ENCODE results near the gene GAB2. TPM values are rescaled to one million over a fixed set of nuclear protein-coding genes. Genes with fewer than 3 reads are reported as not detected.

Gene GAB2
- total RNA-seq, 1 experiment from 2014 or later, result 10.6 TPM

DNA sequence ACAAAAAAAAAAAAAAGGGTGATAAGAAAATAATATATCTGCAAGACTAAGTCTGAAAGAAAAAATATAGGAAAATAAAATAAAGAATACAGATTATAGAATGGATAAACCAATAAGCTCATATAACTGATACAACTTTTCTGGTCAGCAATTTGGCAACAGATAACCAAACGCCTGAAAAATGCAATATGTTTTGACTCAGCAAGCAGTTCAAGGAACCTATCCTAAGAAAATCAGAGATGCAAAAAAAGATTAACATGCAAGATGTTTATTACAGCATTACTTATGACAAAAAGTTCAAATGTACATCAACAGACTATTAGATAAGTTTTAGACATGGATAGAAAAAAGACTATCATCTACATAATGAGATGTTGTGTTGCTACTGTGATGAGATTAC lies 27.1 kb upstream of the GAB2 start:
- H3K27me3 Mint-ChIP-seq (ENCODE audit: unreplicated experiment), result no peaks in the 10 kb centered on the region
- no peak overlapping the region for H3K27ac Mint-ChIP-seq (ENCODE audit: unreplicated experiment)
- no TSS peak for BruUV-seq (replicated peaks)
- no peaks in the 10 kb centered on the region for H3K9me3 Mint-ChIP-seq (ENCODE audit: low read depth, unreplicated experiment)
- no peaks in the 10 kb centered on the region for H3K4me1 Mint-ChIP-seq (ENCODE audit: low read depth, unreplicated experiment)
- intact Hi-C loops (cut with micrococcal nuclease; ENCODE audit: unreplicated experiment), result no loop called here
- CTCF ChIA-PET, result interaction anchor here (0.7 to 1.2 kb wide), 2 partner anchors 9 to 47 kb away, joined by 3 read pairs; no protein-coding TSS in a partner anchor
- no peak overlapping the region for H3K4me3 Mint-ChIP-seq (ENCODE audit: low read depth, unreplicated experiment)
- TF ChIP-seq, protein P1, sequence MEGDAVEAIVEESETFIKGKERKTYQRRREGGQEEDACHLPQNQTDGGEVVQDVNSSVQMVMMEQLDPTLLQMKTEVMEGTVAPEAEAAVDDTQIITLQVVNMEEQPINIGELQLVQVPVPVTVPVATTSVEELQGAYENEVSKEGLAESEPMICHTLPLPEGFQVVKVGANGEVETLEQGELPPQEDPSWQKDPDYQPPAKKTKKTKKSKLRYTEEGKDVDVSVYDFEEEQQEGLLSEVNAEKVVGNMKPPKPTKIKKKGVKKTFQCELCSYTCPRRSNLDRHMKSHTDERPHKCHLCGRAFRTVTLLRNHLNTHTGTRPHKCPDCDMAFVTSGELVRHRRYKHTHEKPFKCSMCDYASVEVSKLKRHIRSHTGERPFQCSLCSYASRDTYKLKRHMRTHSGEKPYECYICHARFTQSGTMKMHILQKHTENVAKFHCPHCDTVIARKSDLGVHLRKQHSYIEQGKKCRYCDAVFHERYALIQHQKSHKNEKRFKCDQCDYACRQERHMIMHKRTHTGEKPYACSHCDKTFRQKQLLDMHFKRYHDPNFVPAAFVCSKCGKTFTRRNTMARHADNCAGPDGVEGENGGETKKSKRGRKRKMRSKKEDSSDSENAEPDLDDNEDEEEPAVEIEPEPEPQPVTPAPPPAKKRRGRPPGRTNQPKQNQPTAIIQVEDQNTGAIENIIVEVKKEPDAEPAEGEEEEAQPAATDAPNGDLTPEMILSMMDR (IDR thresholded peaks at IDR 0.05; ENCODE audit: unreplicated experiment), result no peak
- DNase-seq, result no peak
- H3K36me3 Mint-ChIP-seq (ENCODE audit: insufficient read depth, unreplicated experiment), result no peaks in the 10 kb centered on the region

DNA sequence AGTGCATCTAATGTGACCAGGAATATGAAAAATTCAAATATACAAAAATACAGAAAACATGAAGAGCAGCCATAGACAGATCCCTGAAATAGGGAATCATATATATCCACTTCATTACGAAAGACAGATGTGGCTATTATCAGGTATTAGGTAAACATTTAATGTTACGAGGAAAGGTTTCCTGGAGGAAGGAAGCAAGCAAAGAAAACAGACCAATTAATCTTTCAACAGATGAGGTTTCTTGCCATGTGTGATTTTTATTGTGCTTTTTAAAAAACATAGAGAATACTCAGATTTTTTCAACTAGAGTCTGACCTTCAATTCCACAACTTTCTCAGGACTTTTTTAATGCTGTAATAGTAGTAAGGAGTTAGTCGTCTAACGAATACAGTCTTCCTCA lies 24.3 kb upstream of the GAB2 start:
- H3K27me3 Mint-ChIP-seq (ENCODE audit: unreplicated experiment), result no peaks in the 10 kb centered on the region
- DNase-seq, result no peak
- H3K4me3 Mint-ChIP-seq (ENCODE audit: low read depth, unreplicated experiment), result no peak overlapping the region
- H3K4me1 Mint-ChIP-seq (ENCODE audit: low read depth, unreplicated experiment), result no peaks in the 10 kb centered on the region
- no TSS peak for BruUV-seq (replicated peaks)
- TF ChIP-seq, protein P1 (IDR thresholded peaks at IDR 0.05; ENCODE audit: unreplicated experiment), result no peak
- intact Hi-C loops (cut with micrococcal nuclease; ENCODE audit: unreplicated experiment), result no loop called here
- H3K27ac Mint-ChIP-seq (ENCODE audit: unreplicated experiment), result no peak overlapping the region
- H3K9me3 Mint-ChIP-seq (ENCODE audit: low read depth, unreplicated experiment), result no peaks in the 10 kb centered on the region
- CTCF ChIA-PET, result no interaction called here
- H3K36me3 Mint-ChIP-seq (ENCODE audit: insufficient read depth, unreplicated experiment), result peaks cover 4% of the 10 kb centered on the region

DNA sequence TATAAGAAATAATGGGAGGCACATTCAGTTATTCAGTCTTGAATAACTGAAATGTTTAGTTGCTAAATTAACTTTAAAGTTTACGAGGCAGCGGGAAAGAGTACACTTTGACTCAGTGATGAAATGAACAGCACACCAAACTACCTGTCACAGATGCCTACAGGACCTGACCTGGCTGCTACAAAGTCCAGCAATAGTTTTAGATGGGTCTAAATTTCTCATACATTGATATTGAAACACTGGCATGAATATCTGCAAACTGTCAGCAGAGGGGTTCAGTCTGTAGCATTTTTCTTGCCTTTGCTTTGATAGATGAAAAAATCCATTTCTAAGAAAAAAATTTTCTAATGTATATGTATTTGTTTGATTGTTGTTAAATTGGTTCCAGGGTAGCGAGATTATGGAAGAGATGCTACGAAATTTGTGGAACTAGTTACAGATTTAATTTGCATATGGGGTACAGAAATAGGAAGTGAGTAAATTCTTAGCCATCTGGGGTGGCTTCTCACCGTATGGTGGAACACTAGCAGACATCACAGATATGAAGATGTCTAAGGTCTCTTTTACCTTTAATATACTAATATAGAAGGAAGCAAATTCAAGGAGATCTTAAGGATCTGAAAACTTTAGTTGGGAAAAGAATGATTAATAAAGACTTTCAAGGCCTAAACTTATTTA lies 20.8 kb upstream of the GAB2 start:
- TF ChIP-seq, protein P1 (IDR thresholded peaks at IDR 0.05; ENCODE audit: unreplicated experiment), result no peak
- BruUV-seq (replicated peaks), result no TSS peak
- Mint-ChIP-seq H3K27ac (ENCODE audit: unreplicated experiment) (no peak overlapping the region), H3K9me3 (ENCODE audit: low read depth, unreplicated experiment) (no peaks in the 10 kb centered on the region), H3K36me3 (ENCODE audit: insufficient read depth, unreplicated experiment) (peaks cover 4% of the 10 kb centered on the region), H3K27me3 (ENCODE audit: unreplicated experiment) (no peaks in the 10 kb centered on the region), H3K4me1 (ENCODE audit: low read depth, unreplicated experiment) (no peaks in the 10 kb centered on the region), H3K4me3 (ENCODE audit: low read depth, unreplicated experiment) (no peak overlapping the region)
- CTCF ChIA-PET, result no interaction called here
- intact Hi-C loops (cut with micrococcal nuclease; ENCODE audit: unreplicated experiment), result no loop called here
- DNase-seq, result no peak

DNA sequence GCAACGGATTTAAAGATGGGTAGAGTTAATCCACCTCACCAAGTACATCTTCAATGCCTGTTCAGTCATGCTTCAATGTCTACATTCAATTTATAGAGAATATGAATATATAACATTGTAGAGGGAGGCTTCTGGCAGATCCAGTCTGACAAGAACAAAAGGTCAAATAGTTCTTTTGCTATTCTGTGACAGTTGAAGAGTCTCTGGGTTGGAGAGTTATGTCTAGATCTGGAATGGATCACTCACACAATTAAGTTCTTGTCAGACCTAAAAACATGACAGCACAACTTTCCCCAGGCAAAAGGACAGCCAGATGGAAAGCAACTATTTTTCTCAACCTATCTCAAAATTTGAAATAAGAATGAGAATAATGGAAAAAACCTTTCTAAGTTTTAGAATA lies 15.3 kb upstream of the GAB2 start:
- Mint-ChIP-seq H3K4me1 (ENCODE audit: low read depth, unreplicated experiment) (no peaks in the 10 kb centered on the region), H3K27me3 (ENCODE audit: unreplicated experiment) (no peaks in the 10 kb centered on the region), H3K36me3 (ENCODE audit: insufficient read depth, unreplicated experiment) (peaks cover 4% of the 10 kb centered on the region), H3K4me3 (ENCODE audit: low read depth, unreplicated experiment) (no peak overlapping the region), H3K27ac (ENCODE audit: unreplicated experiment) (no peak overlapping the region), H3K9me3 (ENCODE audit: low read depth, unreplicated experiment) (no peaks in the 10 kb centered on the region)
- TF ChIP-seq, protein P1 (IDR thresholded peaks at IDR 0.05; ENCODE audit: unreplicated experiment), result no peak
- no peak for DNase-seq
- CTCF ChIA-PET, result no interaction called here
- no TSS peak for BruUV-seq (replicated peaks)
- intact Hi-C loops (cut with micrococcal nuclease; ENCODE audit: unreplicated experiment), result no loop called here

All from Calu3 (cell line).